Fibroblast of lung (primary cell): ENCODE results near the gene PDXDC1. TPM values are rescaled to one million over a fixed set of nuclear protein-coding genes. Genes with fewer than 3 reads are reported as not detected.

ENCODE experiments used
- DNase-seq, 2 donors: peaks; one replicate each; pipeline versions ENCODE4 v3.0.0 to v3.0.0-alpha.2; 2010; ENCODE audit warnings: low read depth in 2 of 2
- H2AFZ ChIP-seq: 2 replicates; pipeline ENCODE4 v1.5.1; 2012; ENCODE audit warnings: low read length, control low read depth, inconsistent platforms
- H3K27ac ChIP-seq: 2 replicates; pipeline ENCODE4 v1.5.1; 2011; ENCODE audit warnings: low read length, control low read depth; ENCODE audit not compliant: insufficient read depth
- H3K27me3 ChIP-seq: 2 replicates; pipeline ENCODE4 v1.5.1; 2011; ENCODE audit warnings: mild to moderate bottlenecking, low read length; ENCODE audit not compliant: control insufficient read depth, insufficient read depth
- H3K36me3 ChIP-seq: 2 replicates; pipeline ENCODE4 v1.5.1; 2011; ENCODE audit warnings: low read length; ENCODE audit not compliant: control insufficient read depth, insufficient read depth
- H3K4me1 ChIP-seq: 2 replicates; pipeline ENCODE4 v1.5.1; 2011; ENCODE audit warnings: low read length; ENCODE audit not compliant: control insufficient read depth, insufficient read depth; ENCODE audit errors: extremely low read depth
- H3K4me2 ChIP-seq: 2 replicates; pipeline ENCODE4 v1.5.1; 2011; ENCODE audit warnings: low read length, control low read depth; ENCODE audit not compliant: insufficient read depth; ENCODE audit errors: extremely low read depth
- H3K4me3 ChIP-seq, 4 experiments: fragments of 200-600 bp in 1 of 4; sonication (generic) in 1 of 4; replicated peaks in 1 of 4; 2 replicates each; pipeline ENCODE4 v1.5.1; 2011 to 2016; ENCODE audit warnings: low read length in 4 of 4, low read depth in 3 of 4, mild to moderate bottlenecking in 3 of 4, control low read depth in 2 of 4, inconsistent platforms in 1 of 4, mixed read lengths in 1 of 4; ENCODE audit not compliant: insufficient read depth in 1 of 4; ENCODE audit errors: control extremely low read depth in 1 of 4
- H3K79me2 ChIP-seq: 2 replicates; pipeline ENCODE4 v1.5.1; 2012; ENCODE audit warnings: mild to moderate bottlenecking, low read length, inconsistent platforms; ENCODE audit not compliant: control insufficient read depth, insufficient read depth
- H3K9ac ChIP-seq: 2 replicates; pipeline ENCODE4 v1.5.1; 2011; ENCODE audit warnings: mild to moderate bottlenecking, low read length, control low read depth; ENCODE audit not compliant: insufficient read depth
- H3K9me3 ChIP-seq: 2 replicates; pipeline ENCODE4 v1.5.1; 2012; ENCODE audit warnings: low read depth, low read length; ENCODE audit not compliant: control insufficient read depth, insufficient read depth
- H4K20me1 ChIP-seq: 2 replicates; pipeline ENCODE4 v1.5.1; 2011; ENCODE audit warnings: low read length; ENCODE audit not compliant: control insufficient read depth, insufficient read depth; ENCODE audit errors: extremely low read depth
- CTCF ChIP-seq, 2 donors: IDR thresholded peaks in 1 of 2; conservative IDR thresholded peaks in 1 of 2; 1 replicate in 1 of 2; 2 replicates in 1 of 2; pipeline ENCODE4 v1.5.1; 2011 to 2012; ENCODE audit warnings: low read length in 2 of 2, control low read depth in 1 of 2, inconsistent platforms in 1 of 2, low read depth in 1 of 2, mild to moderate bottlenecking in 1 of 2
- EZH2 ChIP-seq: IDR thresholded peaks from 2 replicates; pipeline ENCODE4 v1.5.1; 2012; ENCODE audit warnings: low read length, control low read depth, mild to moderate bottlenecking; ENCODE audit errors: missing control alignments
- polyA plus RNA-seq, 2 donors: library from polyadenylated mRNA; depleted of rRNA in 1 of 2; stranded (reverse) in 1 of 2; unstranded in 1 of 2; fragments of >200 nt; gene quantifications; 2 replicates each; pipeline ENCODE4 v1.2.1, GENCODE V29; 2011 to 2012; ENCODE audit warnings: missing spikeins in 1 of 2
- total RNA-seq: library from RNA; depleted of rRNA; stranded (reverse); fragments of >200 nt; gene quantifications from 2 replicates; pipeline ENCODE4 v1.2.1, GENCODE V29; 2014

Gene PDXDC1
- total and polyA plus RNA-seq, 2 donors (not counting 1 experiment from before 2014, with no cell fraction given): 68.4 to 92.9 TPM

- H3K4me3 ChIP-seq: no peak overlapping the region
- H3K27me3 ChIP-seq: no peaks in the 10 kb centered on the region
- no peak overlapping the region for H3K9ac ChIP-seq
- no peaks in the 10 kb centered on the region for H4K20me1 ChIP-seq
- no peaks in the 10 kb centered on the region for H3K79me2 ChIP-seq
- TF ChIP-seq CTCF (conservative IDR thresholded peaks at IDR 0.05 in 1 of 2, IDR thresholded peaks at IDR 0.05 in 1 of 2; ENCODE audit: low read depth in 1 of 2, low read length in 2 of 2): no peak
- no peak for TF ChIP-seq EZH2
- H3K4me1 ChIP-seq: no peaks in the 10 kb centered on the region
- H2AFZ ChIP-seq: no peak overlapping the region
- H3K27ac ChIP-seq: no peak overlapping the region
- no peaks in the 10 kb centered on the region for H3K9me3 ChIP-seq
- H3K4me2 ChIP-seq: no peak overlapping the region
- DNase-seq: no peak
- peaks cover 31% of the 10 kb centered on the region for H3K36me3 ChIP-seq
These were observed 62.2 kb downstream of the PDXDC1 start for GRCh38 chr16:15037003-15037402.

DNA sequence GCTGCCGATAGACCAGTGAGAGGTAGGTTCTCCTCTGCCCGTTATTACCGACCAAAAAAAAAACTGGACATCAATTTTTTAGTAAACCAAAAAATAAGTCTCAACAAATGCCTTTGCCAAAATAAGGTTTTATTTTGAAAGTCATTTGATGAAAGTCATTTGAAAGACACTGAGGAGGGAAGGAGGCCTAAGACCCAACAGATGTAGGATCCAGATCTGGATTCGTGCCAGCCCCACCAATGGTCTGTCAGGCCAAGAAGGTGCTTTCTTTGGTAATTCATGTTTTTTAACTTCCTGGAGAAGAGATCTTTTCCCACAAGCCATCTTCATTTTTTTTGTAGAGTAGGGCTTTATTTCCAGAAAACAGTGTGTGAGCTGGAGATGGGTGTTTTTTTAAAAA is 62.9 kb downstream of the PDXDC1 start:
- Histone ChIP-seq H3K79me2 (no peaks in the 10 kb centered on the region), H4K20me1 (no peaks in the 10 kb centered on the region), H3K4me1 (no peaks in the 10 kb centered on the region), H3K9ac (no peak overlapping the region), H3K9me3 (no peaks in the 10 kb centered on the region), H3K27me3 (no peaks in the 10 kb centered on the region), H3K36me3 (peaks cover 31% of the 10 kb centered on the region), H3K4me2 (no peak overlapping the region), H3K27ac (no peak overlapping the region), H2AFZ (no peak overlapping the region), H3K4me3 (no peak overlapping the region)
- TF ChIP-seq CTCF (conservative IDR thresholded peaks at IDR 0.05 in 1 of 2, IDR thresholded peaks at IDR 0.05 in 1 of 2; ENCODE audit: low read depth in 1 of 2, low read length in 2 of 2): no peak
- TF ChIP-seq EZH2: no peak
- no peak for DNase-seq

DNA sequence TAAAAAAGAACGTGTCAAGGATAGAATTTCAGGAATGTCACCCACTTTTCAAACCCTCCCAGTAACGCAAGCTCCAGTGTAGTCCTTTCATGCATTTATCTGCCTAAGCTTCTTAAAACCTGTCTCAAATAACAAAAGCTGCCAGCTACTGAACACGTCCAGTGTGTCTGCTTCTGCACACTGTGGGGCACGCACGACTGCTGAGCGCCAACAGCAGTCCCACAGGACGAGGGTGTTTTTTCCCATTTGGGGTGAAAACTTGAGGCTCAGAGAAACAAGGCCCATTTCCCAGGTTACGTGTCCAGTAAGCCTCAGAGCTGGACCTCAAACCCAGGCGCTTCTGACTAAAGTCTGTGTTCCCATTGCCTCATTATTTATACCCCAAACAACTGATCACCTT is 63.9 kb downstream of the PDXDC1 start:
- Histone ChIP-seq H3K27ac (no peak overlapping the region), H3K27me3 (no peaks in the 10 kb centered on the region), H3K79me2 (no peaks in the 10 kb centered on the region), H4K20me1 (no peaks in the 10 kb centered on the region), H3K9me3 (no peaks in the 10 kb centered on the region), H3K4me2 (no peak overlapping the region), H3K4me3 (no peak overlapping the region), H3K4me1 (no peaks in the 10 kb centered on the region), H3K36me3 (peaks cover 24% of the 10 kb centered on the region), H3K9ac (no peak overlapping the region), H2AFZ (no peak overlapping the region)
- TF ChIP-seq CTCF (conservative IDR thresholded peaks at IDR 0.05 in 1 of 2, IDR thresholded peaks at IDR 0.05 in 1 of 2; ENCODE audit: low read depth in 1 of 2, low read length in 2 of 2): no peak
- no peak for TF ChIP-seq EZH2
- DNase-seq: no peak
